Endothelial cell of umbilical vein (primary cell): ENCODE measurements around the gene BRME1. TPM values are rescaled to one million over a fixed set of nuclear protein-coding genes. Genes with fewer than 3 reads are reported as not detected.

ENCODE experiments used
- BruUV-seq: library from RNA; stranded (reverse); fragments of 400-500 nt; replicated peaks from 2 replicates; lab custom pipeline; 2021; lab: Mats Ljungman, UMichigan
- CTCF ChIA-PET: fragments of 300-600, 350-600 bp; sonication (Branson Sonifier 250); formaldehyde crosslinking; loops from one replicate; lab custom pipeline; 2021; ENCODE audit warnings: antibody characterized with exemption, inconsistent platforms; lab: Charles Lee
- POLR2A ChIA-PET: fragments of 300-600, 350-600 bp; sonication (Branson Sonifier 250); formaldehyde crosslinking; loops from one replicate; lab custom pipeline; 2021; ENCODE audit warnings: antibody characterized with exemption, inconsistent platforms; lab: Charles Lee
- DNase-seq: peaks from one replicate; pipeline ENCODE4 v3.0.0-alpha.2; 2011; ENCODE audit warnings: low read depth, low spot score
- FAIRE-seq: peaks from 2 replicates; lab custom pipeline; 2011; peaks lifted over from hg19 to GRCh38; lab: Jason Lieb, UNC
- H2AFZ ChIP-seq: 2 replicates; pipeline ENCODE4 v1.6.0; 2012; ENCODE audit warnings: low read depth, low read length, control low read depth, inconsistent platforms
- H3K27ac ChIP-seq: 2 replicates; pipeline ENCODE4 v1.5.1; 2011; ENCODE audit warnings: low read depth, mild to moderate bottlenecking, control low read depth, low read length, moderate library complexity; ENCODE audit not compliant: insufficient read depth
- H3K27me3 ChIP-seq, 2 experiments: 2 replicates each; pipeline versions ENCODE4 v1.6.0 to v1.6.1; 2011; ENCODE audit warnings: low read length in 2 of 2, mixed read lengths in 1 of 2; ENCODE audit not compliant: control insufficient read depth in 2 of 2, insufficient read depth in 2 of 2
- H3K36me3 ChIP-seq, 2 experiments: 2 replicates in 1 of 2; 3 replicates in 1 of 2; pipeline ENCODE4 v1.5.1; 2011; ENCODE audit warnings: low read length in 2 of 2, mild to moderate bottlenecking in 1 of 2, moderate library complexity in 1 of 2; ENCODE audit not compliant: control insufficient read depth in 2 of 2, insufficient read depth in 2 of 2; ENCODE audit errors: extremely low read depth in 1 of 2
- H3K4me1 ChIP-seq: 3 replicates; pipeline ENCODE4 v1.5.1; 2011; ENCODE audit warnings: mild to moderate bottlenecking, low read length; ENCODE audit not compliant: control insufficient read depth, insufficient read depth; ENCODE audit errors: extremely low read depth
- H3K4me2 ChIP-seq: 2 replicates; pipeline ENCODE4 v1.6.1; 2011; ENCODE audit warnings: low read length, control low read depth, mixed read lengths; ENCODE audit not compliant: insufficient read depth
- H3K4me3 ChIP-seq, 3 experiments: fragments of 200-600 bp in 1 of 3; sonication (generic), shearing (Covaris generic) in 1 of 3; replicated peaks in 1 of 3; 2 replicates each; pipeline ENCODE4 v1.5.1; 2011 to 2016; ENCODE audit warnings: control low read depth in 3 of 3, low read length in 3 of 3, mild to moderate bottlenecking in 2 of 3, inconsistent platforms in 1 of 3, low read depth in 1 of 3, moderate library complexity in 1 of 3; ENCODE audit not compliant: insufficient read depth in 1 of 3
- H3K79me2 ChIP-seq: 2 replicates; pipeline ENCODE4 v1.6.0; 2012; ENCODE audit warnings: low read length, inconsistent platforms; ENCODE audit not compliant: control insufficient read depth, insufficient read depth
- H3K9ac ChIP-seq: replicated peaks from 2 replicates; pipeline ENCODE3; 2011; ENCODE audit warnings: low read length, control low read depth; ENCODE audit not compliant: insufficient read depth; ENCODE audit errors: extremely low read depth
- H3K9me1 ChIP-seq: replicated peaks from 3 replicates; pipeline ENCODE4 v1.6.0; 2011; ENCODE audit warnings: mild to moderate bottlenecking, low read length; ENCODE audit not compliant: control insufficient read depth, insufficient read depth; ENCODE audit errors: extremely low read depth
- H3K9me3 ChIP-seq: replicated peaks from 2 replicates; pipeline ENCODE4 v1.5.1; 2012; ENCODE audit warnings: low read length, inconsistent platforms; ENCODE audit not compliant: control insufficient read depth, insufficient read depth
- H4K20me1 ChIP-seq: replicated peaks from 2 replicates; pipeline ENCODE3; 2011; ENCODE audit warnings: mild to moderate bottlenecking, low read length; ENCODE audit not compliant: control insufficient read depth, insufficient read depth; ENCODE audit errors: extremely low read depth
- EZH2 ChIP-seq: IDR thresholded peaks from 2 replicates; pipeline ENCODE4 v1.6.1; 2012; ENCODE audit warnings: borderline replicate concordance, low read depth, mild to moderate bottlenecking, moderate library complexity, low read length, inconsistent platforms; ENCODE audit not compliant: severe bottlenecking
- FOS ChIP-seq: IDR thresholded peaks from 2 replicates; pipeline ENCODE4 v1.6.1; 2011; ENCODE audit warnings: mild to moderate bottlenecking, low read length, moderate library complexity, borderline replicate concordance; ENCODE audit not compliant: insufficient read depth
- GATA2 ChIP-seq: IDR thresholded peaks from 2 replicates; pipeline ENCODE4 v1.7.0; 2011; ENCODE audit warnings: low read depth, mild to moderate bottlenecking, moderate library complexity, mixed read lengths, low read length; ENCODE audit not compliant: insufficient read length, insufficient read depth
- JUN ChIP-seq: IDR thresholded peaks from 2 replicates; pipeline ENCODE4 v1.6.1; 2011; ENCODE audit warnings: borderline replicate concordance, low read depth; ENCODE audit not compliant: insufficient read length, insufficient read depth
- POLR2AphosphoS5 ChIP-seq: IDR thresholded peaks from 2 replicates; pipeline ENCODE4 v1.6.1; 2012; ENCODE audit warnings: low read depth, mild to moderate bottlenecking, control low read depth, low read length, moderate library complexity; ENCODE audit not compliant: insufficient read depth
- dilution Hi-C: fragments of 300-500 bp; cut with MboI; formaldehyde crosslinking; loops from one replicate; pipeline ENCODE4 v1.15.0; 2019; ENCODE audit warnings: low sequenced_read_pairs; ENCODE audit not compliant: extremely low pct_ligation_motif_present
- intact Hi-C: fragments of 100-400 bp; cut with micrococcal nuclease; formaldehyde crosslinking; loops from one replicate; pipeline ENCODE4 v1.10.0; 2022
- polyA plus RNA-seq, 4 experiments: library from polyadenylated mRNA; depleted of rRNA in 3 of 4; stranded (reverse) in 3 of 4; unstranded in 1 of 4; fragments of >200 nt; gene quantifications; 2 replicates each; pipeline versions ENCODE4 v1.2.1 to v1.2.3, GENCODE V29; 2011 to 2012; ENCODE audit warnings: missing spikeins in 1 of 4
- total RNA-seq: library from RNA; stranded (reverse); gene quantifications from 2 replicates; pipeline ENCODE4 v1.2.3, GENCODE V29; 2021
- TF ChIP-seq, protein P1 (sequence below): IDR thresholded peaks from 2 replicates; pipeline ENCODE4 v1.6.1; 2011; ENCODE audit not compliant: insufficient read depth, insufficient read length
- TF ChIP-seq, protein P2 (sequence below), 2 donors: IDR thresholded peaks; 1 replicate in 1 of 2; 2 replicates in 1 of 2; pipeline ENCODE4 v1.5.1; 2011; ENCODE audit warnings: low read length in 2 of 2, mild to moderate bottlenecking in 2 of 2, moderate library complexity in 2 of 2, control low read depth in 1 of 2, inconsistent platforms in 1 of 2, low read depth in 1 of 2; ENCODE audit not compliant: insufficient read depth in 1 of 2; ENCODE audit errors: extremely low read depth in 1 of 2

BRME1 gene
- total and polyA plus RNA-seq, 2 donors (not counting 3 experiments of a cell fraction or from before 2014, with no cell fraction given) = 0.69 to 2.5 TPM

DNA sequence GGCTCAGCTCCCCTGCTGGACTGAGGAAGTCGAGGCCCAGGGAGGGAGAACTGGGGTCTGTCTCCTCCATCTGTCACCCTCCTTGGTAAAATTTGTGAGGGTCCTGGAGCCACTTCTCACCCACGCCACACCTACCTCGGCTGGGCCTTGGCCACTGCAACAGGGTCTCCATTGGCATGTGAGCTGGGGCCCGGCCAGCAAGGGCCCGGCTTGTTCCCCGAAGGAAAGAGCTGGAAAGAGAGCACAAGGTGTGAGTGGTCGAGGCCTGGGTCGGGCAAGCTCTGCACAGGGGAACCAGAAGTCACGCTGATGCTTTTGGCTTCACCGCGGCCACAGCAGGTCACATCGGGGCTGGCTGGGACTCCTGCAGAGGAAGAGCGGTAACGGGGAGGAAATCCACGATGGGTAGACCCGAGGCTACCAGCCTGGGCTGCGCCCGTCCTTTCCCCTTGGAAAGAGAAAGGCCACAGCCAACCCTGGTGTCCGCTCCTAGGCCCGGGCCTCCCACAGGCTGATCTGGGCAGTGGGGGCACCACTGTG, 20.0 kb downstream of the BRME1 start:
- no peaks in the 10 kb centered on the region for H3K27me3 ChIP-seq
- no peaks in the 10 kb centered on the region for H4K20me1 ChIP-seq
- no peaks in the 10 kb centered on the region for H3K4me1 ChIP-seq
- no peak overlapping the region for H3K4me3 ChIP-seq
- no peaks in the 10 kb centered on the region for H3K9me1 ChIP-seq
- H3K4me2 ChIP-seq = no peak overlapping the region
- intact Hi-C loops (no loop called here), dilution Hi-C loops (no loop called here)
- FAIRE-seq = no peak
- H3K9me3 ChIP-seq = no peaks in the 10 kb centered on the region
- TF ChIP-seq FOS (no peak), GATA2 (no peak), JUN (no peak), EZH2 (no peak), POLR2AphosphoS5 (no peak)
- TF ChIP-seq, protein P1, sequence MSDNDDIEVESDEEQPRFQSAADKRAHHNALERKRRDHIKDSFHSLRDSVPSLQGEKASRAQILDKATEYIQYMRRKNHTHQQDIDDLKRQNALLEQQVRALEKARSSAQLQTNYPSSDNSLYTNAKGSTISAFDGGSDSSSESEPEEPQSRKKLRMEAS = no peak
- TF ChIP-seq, protein P2, sequence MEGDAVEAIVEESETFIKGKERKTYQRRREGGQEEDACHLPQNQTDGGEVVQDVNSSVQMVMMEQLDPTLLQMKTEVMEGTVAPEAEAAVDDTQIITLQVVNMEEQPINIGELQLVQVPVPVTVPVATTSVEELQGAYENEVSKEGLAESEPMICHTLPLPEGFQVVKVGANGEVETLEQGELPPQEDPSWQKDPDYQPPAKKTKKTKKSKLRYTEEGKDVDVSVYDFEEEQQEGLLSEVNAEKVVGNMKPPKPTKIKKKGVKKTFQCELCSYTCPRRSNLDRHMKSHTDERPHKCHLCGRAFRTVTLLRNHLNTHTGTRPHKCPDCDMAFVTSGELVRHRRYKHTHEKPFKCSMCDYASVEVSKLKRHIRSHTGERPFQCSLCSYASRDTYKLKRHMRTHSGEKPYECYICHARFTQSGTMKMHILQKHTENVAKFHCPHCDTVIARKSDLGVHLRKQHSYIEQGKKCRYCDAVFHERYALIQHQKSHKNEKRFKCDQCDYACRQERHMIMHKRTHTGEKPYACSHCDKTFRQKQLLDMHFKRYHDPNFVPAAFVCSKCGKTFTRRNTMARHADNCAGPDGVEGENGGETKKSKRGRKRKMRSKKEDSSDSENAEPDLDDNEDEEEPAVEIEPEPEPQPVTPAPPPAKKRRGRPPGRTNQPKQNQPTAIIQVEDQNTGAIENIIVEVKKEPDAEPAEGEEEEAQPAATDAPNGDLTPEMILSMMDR (IDR thresholded peaks at IDR 0.05; ENCODE audit: extremely low read depth in 1 of 2, insufficient read depth in 1 of 2, low read depth in 1 of 2, low read length in 2 of 2) = no peak
- H3K27ac ChIP-seq = no peak overlapping the region
- no peaks in the 10 kb centered on the region for H3K36me3 ChIP-seq
- ChIA-PET POLR2A (no interaction called here), CTCF (interaction anchor here (0.7 to 1.7 kb wide), 8 partner anchors 11 to 250 kb away, joined by 3 to 5 read pairs (median 4); partner anchors contain the start of gene ASF1B)
- no peak overlapping the region for H2AFZ ChIP-seq
- no peak overlapping the region for H3K9ac ChIP-seq
- BruUV-seq = no TSS peak
- H3K79me2 ChIP-seq = no peaks in the 10 kb centered on the region
- DNase-seq = no peak
